HG02588 (cell line): Measurements from ENCODE around the gene SREK1IP1.
"Not testable (repeated sequence)": the region's sequence is repeated elsewhere in the genome, so short reads cannot be mapped to it uniquely, and the experiment has no call there.

ENCODE experiments used
- ATAC-seq: cut with Tn5 transposase; IDR thresholded peaks from one replicate; pipeline ENCODE4 v1.9.1; 2021; ENCODE audit warnings: mild to moderate bottlenecking, moderate library complexity; ENCODE audit not compliant: unreplicated experiment

SREK1IP1 gene

DNA sequence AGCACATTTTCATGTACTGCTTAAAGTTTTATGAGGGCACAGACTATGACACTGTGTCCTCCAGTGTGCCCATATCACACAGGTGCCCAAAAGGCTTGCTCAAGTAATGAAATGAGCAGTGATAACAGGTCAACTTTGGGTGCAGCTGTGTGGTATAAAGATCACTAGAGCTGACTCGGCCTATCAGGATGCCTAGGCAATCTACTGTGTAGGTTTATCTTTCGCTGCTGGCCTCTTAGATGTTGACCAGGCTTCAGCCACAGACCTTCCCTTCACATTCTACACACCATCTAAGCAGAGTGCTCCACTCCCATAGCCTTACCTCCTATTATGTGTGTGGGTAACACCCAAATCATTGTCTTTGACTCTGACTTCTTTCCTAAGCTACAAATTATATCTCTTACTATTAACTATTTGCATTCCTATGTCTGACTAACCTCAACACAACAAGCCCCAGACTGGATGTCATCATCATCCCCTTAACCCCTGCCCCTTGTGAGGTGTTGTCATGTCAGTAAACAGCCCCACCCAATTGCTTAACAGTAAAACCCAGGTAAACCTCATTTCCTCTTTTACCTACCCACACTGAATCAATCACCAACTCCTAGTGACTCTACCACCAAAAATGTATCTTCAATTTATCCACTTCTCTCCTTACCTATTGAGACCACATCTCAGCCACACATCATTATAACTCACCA lies 2.5 kb downstream of the SREK1IP1 start:
- ATAC-seq, result no peak

DNA sequence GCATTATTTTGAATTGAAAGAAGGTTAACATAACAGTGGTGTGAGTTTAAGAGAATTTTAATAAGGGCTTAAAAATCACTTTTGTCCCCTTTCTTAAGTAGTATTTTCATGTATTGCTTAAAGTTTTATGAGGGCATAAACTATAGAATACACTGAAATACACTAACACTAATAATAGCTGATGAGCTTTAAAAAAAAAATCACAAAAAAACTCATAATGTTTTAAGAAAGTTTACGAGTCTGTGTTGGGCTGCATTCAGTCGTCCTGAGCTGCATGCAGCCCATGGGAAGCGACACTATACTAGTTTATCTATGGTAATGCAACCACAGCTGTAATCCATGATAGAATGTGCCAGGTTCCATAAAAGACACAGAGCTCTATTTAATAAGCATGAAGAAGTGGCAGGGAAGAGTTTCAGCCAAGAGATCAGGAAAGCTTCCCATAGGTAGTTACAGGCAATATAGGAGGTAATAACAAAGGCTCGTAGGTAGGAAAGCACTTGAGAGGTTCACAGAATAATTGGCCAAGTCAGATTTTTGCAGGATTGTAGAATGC lies 4.5 kb downstream of the SREK1IP1 start:
- ATAC-seq, result no peak

DNA sequence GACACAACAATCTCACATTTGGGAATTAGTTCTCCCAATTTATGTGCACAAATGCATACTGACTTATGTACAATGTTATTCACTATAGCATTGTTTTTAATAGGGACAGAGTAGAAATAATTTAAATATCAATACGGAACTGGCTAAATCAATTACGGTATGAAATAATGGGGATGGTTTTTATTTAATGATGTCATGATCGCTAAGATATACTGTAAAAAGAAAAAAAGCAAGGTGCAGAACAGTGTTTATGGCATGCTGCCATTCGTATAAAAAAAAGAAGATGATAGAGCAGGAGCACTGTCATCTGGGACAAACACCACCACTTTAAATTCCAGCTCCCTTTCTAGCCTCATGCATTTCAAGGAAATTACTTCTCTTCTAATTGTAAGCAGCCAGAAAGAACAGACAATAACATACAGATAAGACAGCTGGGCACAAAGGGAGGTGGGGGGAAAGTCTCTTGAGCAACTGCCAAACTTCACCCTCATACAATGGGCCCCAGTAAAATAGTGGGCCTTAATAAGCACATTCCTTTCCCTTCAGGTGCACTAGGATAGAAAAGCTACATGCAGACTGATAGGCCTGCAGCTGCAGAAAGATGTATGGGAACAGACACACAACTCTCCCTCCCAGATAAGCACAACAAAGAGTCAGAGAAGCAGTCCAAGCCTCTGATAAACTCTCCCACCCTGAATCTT lies 8.4 kb downstream of the SREK1IP1 start:
- ATAC-seq, result no peak

DNA sequence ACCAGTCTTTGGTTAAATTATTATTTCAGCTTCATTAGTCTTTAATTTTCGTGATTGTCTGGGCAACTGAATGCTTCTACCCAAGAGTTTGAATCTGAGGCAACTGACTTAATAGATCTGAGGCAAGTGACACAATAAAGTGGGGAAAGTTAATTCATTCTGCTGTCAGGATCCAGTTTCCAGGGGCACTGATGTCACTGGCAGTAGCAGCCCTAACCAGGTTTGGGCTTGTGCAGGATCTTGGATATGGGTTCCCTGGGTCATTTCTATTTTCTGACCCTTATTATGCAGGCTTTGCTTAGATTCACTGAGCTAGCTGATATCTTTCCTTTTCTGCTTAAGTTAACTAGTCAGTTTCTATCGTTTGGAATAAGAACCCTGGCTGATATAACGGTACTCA lies 9.6 kb downstream of the SREK1IP1 start:
- ATAC-seq, result no peak

DNA sequence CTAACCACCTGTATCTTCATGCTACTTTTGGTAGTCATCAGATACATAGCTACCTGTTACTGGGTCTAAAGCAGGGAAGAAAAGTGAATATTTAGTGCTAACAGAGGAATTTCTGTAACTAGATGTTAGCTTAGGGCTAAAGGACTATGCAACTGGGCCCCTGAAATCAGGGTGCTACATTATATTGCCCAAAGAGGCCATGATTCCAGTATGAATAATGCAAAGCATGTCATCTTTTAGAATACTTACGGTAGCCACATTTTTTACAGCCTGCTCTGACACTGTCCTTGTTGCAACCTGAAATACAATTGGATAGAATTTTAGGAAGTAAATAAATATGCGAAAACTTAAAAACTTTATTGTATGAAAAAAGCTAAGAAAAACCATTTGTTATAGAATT lies 14.4 kb downstream of the SREK1IP1 start:
- ATAC-seq, result no peak

DNA sequence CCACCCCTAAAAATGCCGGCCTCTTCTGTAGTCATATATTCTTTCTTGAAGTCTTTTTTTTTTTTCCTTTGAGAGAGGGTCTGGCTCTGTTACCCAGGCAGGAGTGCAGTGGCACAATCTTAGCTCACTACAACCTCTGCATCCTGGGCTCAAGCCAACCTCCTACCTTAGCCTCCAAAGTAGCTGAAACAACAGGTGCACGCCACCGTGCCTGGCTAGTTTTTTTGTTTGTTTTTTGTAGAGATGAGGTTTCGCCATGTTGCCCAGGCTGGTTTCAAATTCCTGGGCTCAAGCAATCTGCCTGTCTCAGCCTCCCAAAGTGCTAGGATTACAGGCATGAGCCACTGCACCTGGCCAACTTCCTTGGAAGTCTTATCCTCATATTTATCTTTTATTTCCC lies 19.1 kb downstream of the SREK1IP1 start:
- no peak for ATAC-seq

DNA sequence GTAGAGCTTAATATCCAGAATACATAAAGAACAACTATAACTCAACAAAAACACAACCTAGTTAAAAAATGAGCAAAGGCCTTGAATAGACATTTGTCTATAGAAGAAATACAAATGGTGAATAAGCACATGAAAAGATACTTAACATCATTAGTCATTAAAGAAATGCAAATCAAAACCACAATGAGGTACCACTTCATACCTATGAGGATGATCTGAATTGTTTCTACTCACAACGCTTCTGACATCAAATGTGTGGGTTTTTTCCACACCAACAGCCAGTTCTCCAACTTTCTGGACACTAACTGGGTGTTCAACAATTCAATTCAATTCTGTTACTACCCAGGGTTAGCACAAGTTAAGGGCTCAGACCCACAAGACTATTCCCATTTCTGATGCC lies 22.0 kb downstream of the SREK1IP1 start:
- no peak for ATAC-seq

DNA sequence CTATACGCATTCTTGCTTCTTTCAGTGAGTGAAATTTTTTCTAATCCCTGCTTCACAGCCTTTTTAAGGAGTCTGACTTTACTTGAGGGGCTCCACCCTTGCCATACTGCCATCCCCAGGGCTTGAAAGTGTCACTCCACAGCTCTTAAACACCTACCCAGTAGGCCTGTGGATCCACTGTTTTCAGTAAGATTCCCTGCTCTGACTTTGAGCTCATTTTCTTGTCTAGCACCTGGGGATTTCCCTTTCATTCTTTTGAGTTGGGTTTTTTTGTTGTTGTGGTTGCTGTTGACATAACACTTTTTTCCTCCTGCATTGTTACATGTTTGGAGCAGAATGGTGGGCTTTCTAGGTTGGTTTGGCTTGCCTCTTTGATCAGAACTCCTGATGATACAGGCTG lies 23.6 kb downstream of the SREK1IP1 start:
- no peak for ATAC-seq

DNA sequence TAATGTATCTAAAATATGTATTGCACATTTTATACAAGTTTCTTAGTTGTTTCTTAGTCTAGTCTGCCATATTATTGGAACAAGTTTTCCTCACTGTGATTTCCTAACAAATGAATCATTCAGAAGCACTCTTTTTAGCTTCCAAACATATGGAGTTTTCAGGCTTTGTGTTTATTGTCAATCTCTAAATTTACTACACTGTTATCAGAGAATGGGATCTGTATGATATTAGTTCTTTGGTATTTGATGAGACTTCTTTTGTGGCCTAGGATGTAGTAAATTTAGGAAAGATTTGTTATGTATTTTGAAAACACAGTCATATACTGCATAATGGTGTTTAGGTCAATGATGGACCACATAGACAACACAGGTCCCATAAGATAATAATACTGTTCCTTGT lies 25.7 kb downstream of the SREK1IP1 start:
- no peak for ATAC-seq

DNA sequence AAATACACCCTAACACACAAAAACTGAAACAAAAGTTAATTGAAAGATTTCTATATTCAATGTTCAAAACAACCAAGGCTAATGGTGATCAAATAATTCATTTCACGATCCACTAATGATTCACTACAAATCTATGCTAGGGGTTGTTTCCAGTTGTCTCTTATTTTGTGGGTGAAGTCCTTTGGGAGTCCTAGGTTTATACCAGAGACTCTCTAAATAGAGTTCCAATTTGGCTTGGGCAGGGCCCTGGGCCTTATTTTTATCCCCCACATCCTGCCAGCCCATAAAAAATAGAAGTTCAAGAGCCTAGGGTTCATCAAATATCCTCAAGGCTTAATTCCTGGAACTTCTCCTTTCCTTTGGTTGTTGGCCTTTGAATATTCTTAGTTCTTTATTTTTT lies 26.1 kb downstream of the SREK1IP1 start:
- ATAC-seq, result no peak

DNA sequence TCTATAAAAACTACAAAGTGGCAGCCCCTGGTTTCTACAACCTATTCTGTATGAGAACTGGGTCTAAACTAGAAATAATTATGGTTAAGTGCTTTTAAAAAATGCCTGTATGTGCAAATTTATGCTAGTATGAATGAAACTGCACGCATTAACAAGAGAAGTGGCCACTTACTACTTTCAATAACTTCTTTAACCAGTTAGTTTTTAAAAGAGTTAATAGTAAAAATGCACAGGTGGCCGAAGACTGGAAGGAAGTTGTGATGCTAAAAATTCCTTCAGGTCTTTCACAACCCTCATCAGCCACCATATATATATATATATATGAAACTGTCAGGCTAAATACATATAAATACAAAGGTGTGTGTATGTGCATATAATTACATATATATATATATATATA lies 41.3 kb downstream of the SREK1IP1 start:
- ATAC-seq, result no peak

DNA sequence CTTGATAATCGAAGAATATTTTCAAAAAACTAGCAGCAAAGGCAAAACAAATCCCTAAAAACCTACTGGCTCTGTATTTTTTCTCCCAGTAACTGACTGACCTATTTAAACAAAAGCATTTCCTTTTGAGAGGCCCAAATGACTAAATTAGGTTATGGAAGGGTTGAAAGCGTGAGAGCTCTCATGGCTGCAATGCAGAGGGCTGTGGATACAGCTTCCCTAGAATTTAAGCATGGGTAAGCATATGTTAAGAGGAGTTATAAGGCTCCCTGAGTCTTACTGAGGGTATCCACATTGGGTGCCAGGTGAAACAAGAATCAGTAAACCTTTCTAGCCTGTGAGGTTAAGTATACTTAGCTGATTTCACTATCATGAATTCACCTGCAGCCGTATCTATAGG lies 45.9 kb downstream of the SREK1IP1 start:
- no peak for ATAC-seq

DNA sequence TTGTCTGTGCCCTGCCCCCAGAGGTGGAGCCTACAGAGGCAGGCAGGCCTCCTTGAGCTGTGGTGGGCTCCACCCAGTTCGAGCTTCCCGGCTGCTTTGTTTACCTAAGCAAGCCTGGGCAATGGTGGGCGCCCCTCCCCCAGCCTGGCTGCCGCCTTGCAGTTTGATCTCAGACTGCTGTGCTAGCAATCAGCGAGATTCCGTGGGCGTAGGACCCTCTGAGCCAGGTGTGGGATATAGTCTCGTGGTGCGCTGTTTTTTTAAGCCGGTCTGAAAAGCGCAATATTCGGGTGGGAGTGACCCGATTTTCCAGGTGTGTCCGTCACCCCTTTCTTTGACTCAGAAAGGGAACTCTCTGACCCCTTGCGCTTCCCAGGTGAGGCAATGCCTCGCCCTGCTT lies 54.0 kb downstream of the SREK1IP1 start:
- ATAC-seq, result not testable (repeated sequence)

DNA sequence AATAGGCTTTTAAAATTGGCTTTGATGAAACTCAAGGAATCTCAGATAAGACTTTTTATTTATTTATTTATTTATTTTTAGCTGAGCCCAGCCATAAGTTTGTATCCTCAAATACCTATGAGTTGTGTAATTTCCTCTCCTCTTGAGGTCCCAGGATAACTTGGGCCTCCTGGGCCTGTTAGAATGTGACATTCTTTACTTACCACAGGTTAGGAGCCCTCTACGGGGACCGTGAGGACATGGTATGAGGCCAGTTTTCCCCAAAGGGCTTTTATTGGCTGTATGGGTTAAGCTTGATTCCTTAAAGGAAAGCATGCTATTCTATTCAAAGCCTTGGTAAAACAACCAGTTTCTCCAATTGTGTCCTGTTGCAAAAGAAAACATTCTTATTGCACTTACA lies 61.3 kb downstream of the SREK1IP1 start:
- no peak for ATAC-seq

DNA sequence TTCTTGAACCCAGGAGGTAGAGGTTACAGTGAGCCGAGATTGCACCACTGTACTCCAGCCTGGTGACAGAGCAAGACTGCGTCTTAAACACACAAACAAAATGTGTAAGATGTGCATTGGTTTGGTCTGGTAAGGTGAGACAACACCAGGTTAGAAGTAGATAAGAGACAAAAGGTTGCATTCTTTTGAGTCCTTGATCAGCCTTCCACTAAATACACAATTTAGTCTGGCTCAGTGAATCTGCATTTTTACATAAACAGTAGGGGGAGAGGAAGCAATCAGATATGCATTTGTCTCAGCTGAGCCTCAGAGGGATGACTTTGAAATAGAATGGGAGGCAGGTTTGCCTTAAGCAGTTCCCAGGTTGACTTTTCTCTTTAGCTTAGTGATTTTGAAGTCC lies 62.4 kb downstream of the SREK1IP1 start:
- ATAC-seq, result not testable (repeated sequence)

DNA sequence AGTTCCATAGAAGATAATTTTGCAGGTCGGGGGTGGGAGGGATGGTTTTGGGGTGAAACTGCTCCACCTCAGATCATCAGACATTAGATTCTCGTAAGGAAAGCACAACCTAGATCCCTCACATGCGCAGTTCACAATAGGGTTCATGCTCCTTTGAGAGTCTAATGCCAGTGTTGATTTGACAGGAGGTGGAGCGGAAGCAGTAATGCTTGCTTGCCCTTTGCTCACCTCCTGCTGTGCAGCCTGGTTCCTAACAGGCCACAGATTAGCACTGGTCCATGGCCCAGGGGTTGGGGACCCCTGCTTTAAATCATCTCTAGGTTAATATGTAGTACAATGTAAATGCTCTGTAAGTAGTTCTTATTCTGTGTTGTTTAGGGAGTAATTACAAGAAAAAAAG lies 67.7 kb downstream of the SREK1IP1 start:
- ATAC-seq, result no peak

DNA sequence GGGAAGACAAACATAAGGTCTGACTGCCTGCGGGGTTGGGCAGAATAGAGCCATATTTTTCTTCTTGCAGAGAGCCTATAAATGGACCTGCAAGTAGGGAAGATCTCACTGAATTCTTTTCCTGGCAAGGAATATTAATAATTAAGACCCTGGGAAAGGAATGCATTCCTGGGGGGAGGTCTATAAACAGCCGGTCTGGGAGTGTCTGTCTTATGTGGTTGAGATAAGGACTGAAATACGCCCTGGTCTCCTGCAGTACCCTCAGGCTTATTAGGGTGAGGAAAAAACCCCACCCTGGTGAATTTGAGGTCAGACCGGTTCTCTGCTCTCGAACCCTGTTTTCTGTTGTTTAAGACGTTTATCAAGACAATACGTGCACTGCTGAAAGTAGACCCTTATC lies 72.1 kb downstream of the SREK1IP1 start:
- ATAC-seq, result not testable (repeated sequence)

DNA sequence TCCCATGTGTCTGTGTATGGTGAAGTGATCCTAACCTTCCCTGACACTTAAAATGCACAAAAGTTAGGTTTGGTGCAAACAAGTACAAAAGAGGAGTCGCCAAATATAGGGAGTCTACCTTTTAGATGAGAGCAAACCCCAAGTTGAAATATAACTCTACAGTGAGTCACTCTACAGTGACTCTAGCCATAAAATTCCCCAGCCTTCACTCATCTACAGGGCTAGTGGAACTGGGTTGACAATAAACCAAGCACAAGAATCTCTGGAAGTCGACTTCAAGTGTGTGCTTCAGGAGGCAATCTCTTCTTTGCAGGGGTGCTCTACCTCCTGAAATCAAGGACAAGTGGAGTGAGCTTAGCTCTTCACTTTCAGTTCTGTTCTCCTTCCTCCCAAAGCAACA lies 74.9 kb downstream of the SREK1IP1 start:
- ATAC-seq, result no peak

DNA sequence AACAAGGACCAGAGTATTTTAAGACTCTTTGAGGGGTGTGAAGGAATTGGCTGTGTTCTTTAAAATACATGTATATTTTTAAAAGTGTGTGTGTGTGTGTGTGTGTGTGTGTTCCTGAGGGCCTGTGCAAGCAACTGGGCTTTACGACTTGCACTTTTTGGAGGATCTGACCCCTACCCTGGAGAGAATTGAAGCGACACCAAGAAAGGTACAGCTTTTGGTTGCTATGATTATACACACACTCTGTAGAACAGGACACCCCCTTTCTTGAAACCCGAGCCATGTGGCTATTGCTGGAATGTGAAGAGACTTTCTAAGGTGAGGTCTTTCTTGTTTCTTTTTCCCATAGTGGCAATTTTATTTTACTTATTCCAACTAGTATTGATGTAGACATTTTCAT lies 77.2 kb downstream of the SREK1IP1 start:
- ATAC-seq, result no peak

DNA sequence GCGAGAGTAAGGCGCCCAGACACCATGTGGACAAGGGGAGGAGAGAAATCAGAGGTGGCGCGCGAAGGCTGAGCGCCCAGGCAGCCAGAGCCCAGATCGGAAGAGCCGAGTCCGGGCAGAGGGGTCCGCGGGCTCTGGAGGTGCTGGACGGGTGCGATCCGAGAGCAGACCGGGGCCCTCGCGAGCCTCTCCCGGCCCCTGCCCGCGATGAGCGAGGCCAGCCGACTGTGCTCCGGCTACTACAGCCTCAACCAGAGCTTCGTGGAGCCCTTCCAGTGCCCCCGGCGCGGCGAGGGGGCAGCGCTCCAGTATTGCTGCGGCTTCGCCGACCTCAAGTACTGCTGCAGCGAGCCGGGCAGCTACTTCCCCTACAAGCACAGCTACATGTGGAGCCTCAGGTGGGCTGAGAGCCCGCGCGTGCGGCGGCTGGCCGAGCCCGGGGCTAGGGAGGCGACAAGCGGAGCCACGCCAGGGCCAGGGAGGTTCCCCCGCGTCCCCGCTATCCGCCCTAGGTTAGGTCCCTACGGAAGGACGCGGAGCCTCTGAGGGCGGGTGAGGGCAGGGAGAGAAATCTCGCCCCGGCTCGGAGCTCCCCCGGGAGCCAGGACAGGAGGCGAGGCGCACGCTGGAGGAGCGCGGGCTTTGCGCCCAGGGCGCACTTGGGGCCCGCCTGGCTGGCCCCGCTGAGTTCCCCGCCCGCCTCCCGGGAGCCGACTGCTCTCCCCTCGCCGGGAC lies 77.9 kb downstream of the SREK1IP1 start, which contains the start of gene SHISAL2B:
Gene SHISAL2B, plus strand, starts transcription at position 87 of the 735 bp plus-strand sequence. Its CDS starts 121 bp downstream, at position 208.
- no peak for ATAC-seq

DNA sequence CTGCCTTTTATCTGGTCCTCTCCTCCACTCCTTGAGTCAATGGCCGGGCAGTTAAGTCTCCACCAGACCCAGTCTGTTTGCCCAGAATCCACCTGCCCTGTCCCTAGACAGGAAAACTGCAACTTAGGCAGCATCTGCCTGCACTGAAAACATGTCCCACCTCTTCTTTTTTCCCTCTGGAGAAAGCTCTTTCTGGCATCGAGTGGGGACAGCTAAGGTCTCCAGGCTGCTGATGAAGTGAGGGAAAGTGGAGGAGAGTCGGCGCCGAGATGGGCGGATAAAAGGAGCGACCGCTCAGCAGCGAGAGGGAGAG lies 78.4 kb downstream of the SREK1IP1 start:
- ATAC-seq, result no peak

DNA sequence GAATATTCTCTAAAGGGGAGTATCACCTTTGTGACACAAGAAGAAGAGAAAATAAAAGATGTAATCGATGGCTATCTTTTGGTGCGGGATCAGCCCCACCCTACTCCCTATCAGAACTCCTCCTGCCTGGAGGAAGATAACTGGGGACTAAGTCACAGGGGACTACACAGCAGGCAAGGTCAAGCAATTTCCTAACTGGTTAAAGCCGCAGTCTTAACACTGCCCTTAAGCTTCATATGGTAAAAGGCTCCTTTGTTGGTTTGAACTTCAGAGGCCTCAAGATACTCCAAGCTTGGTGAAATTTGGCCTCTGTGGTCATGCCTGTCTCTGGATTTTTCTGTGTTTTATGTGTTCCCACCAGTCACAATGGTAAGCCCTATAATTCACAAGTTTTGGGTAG lies 79.5 kb downstream of the SREK1IP1 start:
- no peak for ATAC-seq
